Omental fat pad (tissue), 4 donors: Measurements from ENCODE around the gene IFT88. TPM values are rescaled to one million over a fixed set of nuclear protein-coding genes. Genes with fewer than 3 reads are reported as not detected.

ENCODE experiments used
- ATAC-seq: fragments of 150-250 bp; one replicate; pipeline ENCODE4 v1.9.1; 2016; ENCODE audit warnings: mild to moderate bottlenecking, moderate library complexity; ENCODE audit not compliant: low FRiP score
- DNase-seq: peaks from one replicate; pipeline ENCODE4 v3.0.0-alpha.2; 2019; ENCODE audit warnings: low spot score
- total RNA-seq, 4 donors: library from RNA; depleted of rRNA; stranded (reverse); fragments of >200 nt; gene quantifications; one replicate each; pipeline ENCODE4 v1.1.0, GENCODE V29; 2016
- TF ChIP-seq, protein P1 (sequence below), 3 donors: fragments of 450-650 bp; IDR thresholded peaks; one replicate each; pipeline ENCODE4 v1.5.1; 2016 to 2017; ENCODE audit warnings: antibody characterized with exemption in 3 of 3, mild to moderate bottlenecking in 3 of 3, moderate library complexity in 2 of 3

Gene IFT88, protein sequence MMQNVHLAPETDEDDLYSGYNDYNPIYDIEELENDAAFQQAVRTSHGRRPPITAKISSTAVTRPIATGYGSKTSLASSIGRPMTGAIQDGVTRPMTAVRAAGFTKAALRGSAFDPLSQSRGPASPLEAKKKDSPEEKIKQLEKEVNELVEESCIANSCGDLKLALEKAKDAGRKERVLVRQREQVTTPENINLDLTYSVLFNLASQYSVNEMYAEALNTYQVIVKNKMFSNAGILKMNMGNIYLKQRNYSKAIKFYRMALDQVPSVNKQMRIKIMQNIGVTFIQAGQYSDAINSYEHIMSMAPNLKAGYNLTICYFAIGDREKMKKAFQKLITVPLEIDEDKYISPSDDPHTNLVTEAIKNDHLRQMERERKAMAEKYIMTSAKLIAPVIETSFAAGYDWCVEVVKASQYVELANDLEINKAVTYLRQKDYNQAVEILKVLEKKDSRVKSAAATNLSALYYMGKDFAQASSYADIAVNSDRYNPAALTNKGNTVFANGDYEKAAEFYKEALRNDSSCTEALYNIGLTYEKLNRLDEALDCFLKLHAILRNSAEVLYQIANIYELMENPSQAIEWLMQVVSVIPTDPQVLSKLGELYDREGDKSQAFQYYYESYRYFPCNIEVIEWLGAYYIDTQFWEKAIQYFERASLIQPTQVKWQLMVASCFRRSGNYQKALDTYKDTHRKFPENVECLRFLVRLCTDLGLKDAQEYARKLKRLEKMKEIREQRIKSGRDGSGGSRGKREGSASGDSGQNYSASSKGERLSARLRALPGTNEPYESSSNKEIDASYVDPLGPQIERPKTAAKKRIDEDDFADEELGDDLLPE
- total RNA-seq: 10 to 100 TPM in 2 of 4 donors, 1 to 10 TPM in 2; 9.2 to 14.2 (median 11.3) TPM

- DNase-seq (peak; percentile 61), ATAC-seq (peak; percentile 94)
- TF ChIP-seq, protein P1, sequence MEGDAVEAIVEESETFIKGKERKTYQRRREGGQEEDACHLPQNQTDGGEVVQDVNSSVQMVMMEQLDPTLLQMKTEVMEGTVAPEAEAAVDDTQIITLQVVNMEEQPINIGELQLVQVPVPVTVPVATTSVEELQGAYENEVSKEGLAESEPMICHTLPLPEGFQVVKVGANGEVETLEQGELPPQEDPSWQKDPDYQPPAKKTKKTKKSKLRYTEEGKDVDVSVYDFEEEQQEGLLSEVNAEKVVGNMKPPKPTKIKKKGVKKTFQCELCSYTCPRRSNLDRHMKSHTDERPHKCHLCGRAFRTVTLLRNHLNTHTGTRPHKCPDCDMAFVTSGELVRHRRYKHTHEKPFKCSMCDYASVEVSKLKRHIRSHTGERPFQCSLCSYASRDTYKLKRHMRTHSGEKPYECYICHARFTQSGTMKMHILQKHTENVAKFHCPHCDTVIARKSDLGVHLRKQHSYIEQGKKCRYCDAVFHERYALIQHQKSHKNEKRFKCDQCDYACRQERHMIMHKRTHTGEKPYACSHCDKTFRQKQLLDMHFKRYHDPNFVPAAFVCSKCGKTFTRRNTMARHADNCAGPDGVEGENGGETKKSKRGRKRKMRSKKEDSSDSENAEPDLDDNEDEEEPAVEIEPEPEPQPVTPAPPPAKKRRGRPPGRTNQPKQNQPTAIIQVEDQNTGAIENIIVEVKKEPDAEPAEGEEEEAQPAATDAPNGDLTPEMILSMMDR (IDR thresholded peaks at IDR 0.05): no peak
Observed at GRCh38 chr13:20566898-20567874, at the start of gene IFT88. Gene IFT88, plus strand, starts transcription at chr13:20567157. Its CDS starts 7,229 bp downstream, at chr13:20574386.

GRCh38 chr13:20518660-20519100 is 48.3 kb upstream of the IFT88 start:
- TF ChIP-seq, protein P1 (IDR thresholded peaks at IDR 0.05): no peak
- DNase-seq (no peak), ATAC-seq (no peak)

- ATAC-seq (no peak), DNase-seq (no peak)
Observed at GRCh38 chr13:20519875-20520274, 47.1 kb upstream of the IFT88 start.

GRCh38 chr13:20521364-20522115 is 45.4 kb upstream of the IFT88 start:
- no peak for ATAC-seq
- TF ChIP-seq, protein P1 (IDR thresholded peaks at IDR 0.05): no peak
- no peak for DNase-seq

More at GRCh38 chr13:20519875-20520274, 47.1 kb upstream of the IFT88 start:
- TF ChIP-seq, protein P1 (IDR thresholded peaks at IDR 0.05): no peak

DNA sequence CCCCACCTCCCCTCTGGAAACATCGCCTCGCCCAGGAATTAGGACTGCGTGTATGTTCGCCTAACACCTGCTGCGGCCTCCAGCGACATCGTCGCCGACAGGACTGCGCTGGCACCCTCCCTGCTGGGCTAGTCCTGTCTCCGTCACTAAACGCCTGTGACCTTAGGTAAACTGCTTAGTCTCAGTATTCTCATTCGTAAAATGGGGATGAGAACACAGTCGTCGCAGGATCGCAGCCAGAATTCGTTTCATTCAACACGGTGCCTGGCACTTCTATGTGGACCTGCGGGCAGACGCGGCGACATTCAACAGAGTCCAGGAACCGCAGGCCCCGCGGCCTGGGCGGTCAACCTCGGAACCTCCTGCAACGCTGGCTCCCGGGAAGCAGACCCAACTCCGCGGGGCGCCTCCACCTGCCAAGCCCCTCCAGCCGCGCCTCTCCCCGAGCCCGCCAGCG is 41.8 kb upstream of the IFT88 start:
- no peak for DNase-seq
- peak; percentile 22 for ATAC-seq
- TF ChIP-seq, protein P1 (IDR thresholded peaks at IDR 0.05): no peak
